UCSD-AML1 (cell line): Measurements from ENCODE around the gene KRTAP17-1.
"Not testable (repeated sequence)": the region's sequence is repeated elsewhere in the genome, so short reads cannot be mapped to it uniquely, and the experiment has no call there.

ENCODE experiments used
- DNase-seq: peaks from one replicate; lab custom pipeline; 2025; ENCODE audit not compliant: unreplicated experiment; lab: John Stamatoyannopoulos, UW

The KRTAP17-1 gene, protein sequence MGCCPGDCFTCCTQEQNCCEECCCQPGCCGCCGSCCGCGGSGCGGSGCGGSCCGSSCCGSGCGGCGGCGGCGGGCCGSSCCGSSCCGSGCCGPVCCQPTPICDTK

GRCh38 chr17:41315204-41315794 is at the start of gene KRTAP17-1:
KRTAP17-1 (minus strand) TSS chr17:41315710; CDS start chr17:41315650, 60 bp downstream.
- DNase-seq: no peak

GRCh38 chr17:41363881-41364280 is 48.4 kb upstream of the KRTAP17-1 start:
- DNase-seq: no peak

- no peak for DNase-seq
Observed at GRCh38 chr17:41360296-41360995, 44.9 kb upstream of the KRTAP17-1 start.

- DNase-seq: no peak
Observed at GRCh38 chr17:41354536-41354935, 39.0 kb upstream of the KRTAP17-1 start.

DNA sequence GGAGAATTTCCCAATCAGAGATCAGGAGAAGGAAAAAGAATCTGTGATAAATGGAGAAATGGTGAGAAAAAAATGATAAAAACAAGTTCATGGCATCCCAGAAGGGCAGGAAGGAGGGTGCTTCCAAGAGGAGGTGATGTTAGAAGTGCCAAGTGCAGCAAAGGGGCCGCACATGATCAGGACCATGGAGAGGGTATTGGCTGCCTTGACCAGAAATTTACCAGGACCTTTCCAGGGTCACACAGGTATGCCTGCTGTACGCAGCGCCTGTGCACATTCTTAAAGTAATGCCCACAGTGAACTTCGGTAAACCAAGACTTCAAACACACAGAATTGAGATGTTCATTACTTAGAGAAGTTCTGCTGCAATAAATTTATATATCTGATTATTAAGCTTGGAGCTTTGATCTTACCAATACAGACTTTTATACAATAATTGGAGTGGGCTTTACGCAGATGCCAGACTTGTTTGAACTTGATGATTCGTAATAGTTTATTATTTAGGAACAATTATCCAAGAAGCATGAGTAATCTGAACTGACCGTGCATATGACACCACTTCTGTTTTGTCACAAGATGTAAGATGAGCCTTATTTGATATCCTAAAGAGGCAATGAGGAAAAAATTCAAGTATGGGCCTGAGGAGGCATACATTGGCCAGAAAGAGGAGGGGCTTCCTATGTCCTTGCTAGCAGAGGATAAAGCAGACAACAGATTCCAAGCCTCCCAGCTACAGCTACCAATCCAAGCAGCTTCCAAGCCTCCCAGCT is 37.3 kb upstream of the KRTAP17-1 start:
- DNase-seq: no peak

GRCh38 chr17:41351177-41351576 is 35.7 kb upstream of the KRTAP17-1 start:
- DNase-seq: no peak

DNA sequence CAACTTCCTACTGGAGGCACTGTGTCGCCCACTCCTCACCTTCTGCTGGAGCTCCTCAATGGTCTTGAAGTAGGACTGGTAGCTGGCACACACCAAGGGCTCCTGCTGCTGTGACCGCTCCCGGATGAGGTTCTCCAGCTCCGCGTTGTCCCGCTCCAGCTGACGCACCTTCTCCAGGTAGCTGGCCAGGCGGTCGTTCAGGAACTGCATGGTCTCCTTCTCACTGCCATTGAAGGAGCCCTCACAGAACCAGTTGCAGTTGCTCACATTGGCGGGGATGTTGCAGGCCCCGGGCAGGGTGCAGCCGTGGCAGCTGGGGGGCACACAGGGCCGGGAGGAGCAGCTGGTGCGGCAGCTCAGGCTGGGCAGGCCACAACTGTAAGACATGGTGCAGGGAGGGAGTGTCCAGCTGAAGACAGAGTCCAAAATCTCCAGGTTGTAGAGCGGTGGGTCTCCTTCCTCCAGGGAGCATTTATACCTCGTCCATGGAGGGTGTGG is 34.9 kb upstream of the KRTAP17-1 start, which contains the start of gene KRT33A:
TSS of gene KRT33A (minus strand) at position 448 of the 498 bp plus-strand sequence. CDS start at position 387, 61 bp downstream.
- not testable (repeated sequence) for DNase-seq

- no peak for DNase-seq
Observed at GRCh38 chr17:41347869-41348760, 32.6 kb upstream of the KRTAP17-1 start.

DNA sequence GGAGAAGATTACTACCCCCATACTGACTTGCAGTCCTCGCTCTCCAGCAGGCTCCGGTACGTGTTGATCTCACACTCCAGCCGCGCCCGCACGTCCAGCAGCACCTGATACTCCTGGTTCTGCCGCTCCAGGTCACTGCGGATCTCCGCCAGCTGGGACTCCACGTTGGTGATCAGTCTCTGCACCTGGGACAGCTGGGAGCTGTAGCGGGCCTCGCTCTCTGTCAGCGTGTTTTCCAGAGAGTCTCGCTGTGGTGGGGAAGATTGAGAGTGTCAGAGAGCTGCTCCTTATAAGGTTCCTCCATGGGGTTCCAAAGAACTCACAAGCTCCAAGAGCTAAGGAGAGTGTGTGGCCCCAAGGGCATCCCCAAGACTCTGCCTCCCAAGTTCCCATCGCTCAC is 30.9 kb upstream of the KRTAP17-1 start:
- not testable (repeated sequence) for DNase-seq

DNA sequence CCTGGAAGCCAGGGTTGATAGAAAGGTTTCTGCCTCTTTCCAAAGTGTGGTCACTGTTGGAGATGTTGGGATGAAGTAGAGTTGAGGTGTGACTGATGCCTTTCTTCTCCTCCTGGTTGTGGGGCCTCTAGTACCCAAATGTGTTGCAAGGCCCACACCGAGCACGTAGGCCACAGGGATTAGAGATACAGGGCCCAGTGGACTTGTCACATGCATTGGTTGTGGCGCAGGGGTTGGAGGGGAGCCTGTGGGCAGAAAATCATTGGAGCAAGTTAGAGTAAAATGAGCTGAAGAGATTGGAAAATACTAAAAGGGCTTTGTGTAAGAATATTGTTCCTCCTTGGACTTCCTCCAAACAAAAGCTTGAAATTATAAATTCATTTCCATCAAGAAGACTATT is 30.5 kb upstream of the KRTAP17-1 start:
- DNase-seq: no peak

DNA sequence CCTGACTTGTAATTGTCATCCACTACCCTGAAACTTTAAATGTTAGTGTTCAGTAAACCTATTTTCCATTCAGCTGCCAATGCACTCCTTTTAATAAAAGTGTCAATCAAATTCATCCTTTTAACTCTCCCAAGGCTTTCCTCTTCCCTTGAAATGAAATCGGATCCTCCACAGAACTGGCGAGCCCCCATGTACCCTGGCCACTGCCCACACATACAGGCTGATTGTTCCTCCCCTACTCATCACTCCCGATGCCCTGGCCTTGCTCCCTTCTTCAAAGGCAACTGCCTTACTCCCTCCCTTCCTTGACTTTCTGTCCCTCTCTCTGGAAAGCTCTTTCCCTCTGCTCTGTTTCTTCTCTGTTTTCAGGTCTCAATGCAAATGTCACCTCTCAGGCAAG is 27.5 kb upstream of the KRTAP17-1 start:
- no peak for DNase-seq

DNA sequence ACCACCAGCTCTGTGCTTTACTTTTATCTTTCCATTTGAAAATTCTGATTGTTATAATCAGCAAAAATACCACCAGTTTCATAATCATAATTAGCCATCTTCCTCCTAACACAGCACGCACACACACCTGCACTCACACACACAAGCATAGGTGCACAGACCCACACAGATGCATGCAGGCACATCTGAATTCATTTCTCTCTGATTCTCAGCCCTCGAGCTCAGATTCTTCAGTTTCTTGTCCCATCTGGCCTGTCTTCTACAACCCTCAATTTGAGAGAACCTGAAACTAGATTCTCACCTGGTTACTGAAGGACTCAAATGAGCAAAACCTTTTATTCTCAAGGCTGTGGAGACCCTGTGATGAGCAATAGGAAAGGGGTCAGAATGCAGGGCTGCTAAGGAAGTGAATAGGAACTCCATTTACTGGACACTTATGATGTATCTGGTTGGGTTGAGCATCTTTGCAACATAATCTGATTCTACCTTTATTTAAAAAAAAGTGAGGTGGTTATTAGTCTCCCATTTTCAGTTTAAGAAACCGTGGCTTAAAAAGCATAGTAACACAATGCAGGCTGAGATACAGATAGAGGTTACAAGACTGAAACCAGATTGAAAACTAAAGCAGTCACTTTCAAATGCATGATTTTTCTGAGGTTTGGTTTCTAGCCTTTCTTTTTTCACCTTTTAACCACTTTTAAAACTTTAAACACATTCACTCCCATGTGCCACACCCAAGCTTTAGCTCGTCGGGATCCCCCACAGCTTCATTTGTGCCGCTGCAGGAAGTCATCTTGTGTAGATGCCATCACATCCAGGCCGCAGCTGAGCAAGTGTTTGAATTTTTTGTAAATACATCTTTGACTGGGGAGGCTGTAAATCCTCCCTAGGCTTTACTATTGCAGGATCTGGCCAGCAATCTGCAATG is 25.7 kb upstream of the KRTAP17-1 start:
- DNase-seq: no peak

GRCh38 chr17:41340494-41340893 is 25.0 kb upstream of the KRTAP17-1 start:
- no peak for DNase-seq

DNA sequence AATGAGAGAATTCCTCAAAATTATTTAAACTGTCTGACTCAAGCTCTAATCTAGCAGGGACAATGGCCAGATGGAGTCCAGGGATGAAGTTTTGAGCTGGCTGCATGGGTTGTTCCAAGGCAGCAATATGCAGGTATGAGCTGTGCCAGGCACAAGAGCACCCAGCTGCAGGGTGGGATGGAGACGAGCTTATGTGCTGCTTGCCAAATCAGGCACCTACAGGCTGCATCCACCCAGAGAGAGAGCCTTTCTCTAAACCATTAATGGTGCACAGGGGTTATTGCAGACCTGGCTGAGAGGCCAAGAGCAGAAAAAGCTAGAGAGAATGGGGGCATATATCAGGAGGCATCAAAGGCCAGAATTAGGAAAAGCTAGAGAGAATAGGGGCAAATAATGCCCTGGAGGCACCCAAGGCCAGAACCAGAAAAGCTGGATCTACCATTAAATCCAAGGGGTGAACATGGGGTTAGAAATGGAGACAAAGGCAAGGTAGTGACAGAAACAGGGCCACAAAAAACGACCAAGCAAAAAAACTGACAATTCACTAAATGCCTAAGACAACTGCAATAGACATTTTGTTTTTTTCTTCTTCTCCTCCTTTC is 24.2 kb upstream of the KRTAP17-1 start:
- no peak for DNase-seq

- DNase-seq: no peak
Observed at GRCh38 chr17:41338961-41339485, 23.5 kb upstream of the KRTAP17-1 start.

GRCh38 chr17:41335747-41336146 is 20.2 kb upstream of the KRTAP17-1 start:
- no peak for DNase-seq

DNA sequence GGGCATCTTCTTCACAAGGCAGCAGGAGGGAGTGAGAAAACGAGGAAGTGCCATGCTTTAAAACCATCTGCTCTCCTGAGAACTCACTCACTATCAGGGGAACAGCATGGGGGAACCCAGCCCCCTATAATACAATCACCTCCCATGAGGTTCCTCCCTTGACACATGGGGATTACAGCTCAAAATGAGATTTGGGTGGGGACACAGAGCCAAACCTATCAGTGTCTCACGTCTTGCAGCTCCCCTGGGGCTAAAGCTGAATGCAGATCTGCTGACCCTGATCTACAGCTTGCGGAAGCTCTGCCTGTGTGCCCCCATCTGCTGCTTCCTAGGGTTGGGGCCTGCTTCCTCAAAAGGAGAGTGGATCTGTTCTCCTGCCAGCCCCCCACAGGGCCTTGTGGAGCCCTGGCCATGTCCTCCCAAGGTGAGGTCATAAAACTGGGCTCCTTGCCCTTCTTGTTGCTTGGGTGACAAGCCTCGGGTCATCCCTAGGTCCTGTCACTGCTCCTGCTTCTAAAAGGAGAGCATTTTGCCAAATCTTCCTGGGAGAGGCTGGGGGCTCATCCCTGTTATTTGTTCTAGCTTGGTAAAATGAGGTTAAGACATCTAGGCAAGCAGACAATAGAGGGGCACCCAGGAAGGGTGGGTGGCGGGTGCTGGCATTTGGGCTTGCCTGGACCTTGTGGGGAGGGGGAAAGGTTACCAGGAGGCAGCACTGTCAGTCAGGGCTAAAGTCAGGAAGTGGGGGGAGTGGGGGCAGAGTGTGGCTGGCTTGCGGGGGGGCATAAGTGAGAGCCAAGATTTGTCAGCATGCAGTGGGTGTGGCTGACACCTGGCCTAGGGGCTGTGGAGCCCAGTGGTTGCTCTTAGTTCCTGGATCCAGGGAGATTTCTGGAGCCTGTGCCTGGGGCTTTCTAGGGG is 19.1 kb upstream of the KRTAP17-1 start:
- DNase-seq: no peak

DNA sequence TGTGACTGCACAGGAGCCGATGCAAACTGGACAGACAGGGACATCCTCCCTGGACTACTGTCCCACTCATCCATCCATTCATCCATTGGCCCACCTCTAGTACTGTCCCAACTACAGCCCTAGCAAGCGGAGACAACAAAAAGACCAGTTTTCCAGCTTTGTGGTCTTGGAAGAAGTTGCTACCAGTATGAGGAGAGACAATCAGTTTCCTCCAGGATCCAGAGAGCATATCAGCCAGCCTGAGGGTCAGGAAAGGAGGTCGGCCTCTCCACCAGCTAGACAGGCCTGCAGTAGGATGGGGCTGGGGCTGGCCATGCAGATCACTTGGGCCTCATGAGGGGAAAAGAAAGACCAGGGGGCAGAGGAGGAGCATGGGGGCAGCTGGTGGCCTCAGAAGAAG is 18.3 kb upstream of the KRTAP17-1 start:
- DNase-seq: no peak
